ENCODE results near the gene NLGN2. TPM values are rescaled to one million over a fixed set of nuclear protein-coding genes. Genes with fewer than 3 reads are reported as not detected.

The NLGN2 gene
- total and polyA plus RNA-seq, 4 donors = 0.24 to 2.4 (median 0.90) TPM

DNA sequence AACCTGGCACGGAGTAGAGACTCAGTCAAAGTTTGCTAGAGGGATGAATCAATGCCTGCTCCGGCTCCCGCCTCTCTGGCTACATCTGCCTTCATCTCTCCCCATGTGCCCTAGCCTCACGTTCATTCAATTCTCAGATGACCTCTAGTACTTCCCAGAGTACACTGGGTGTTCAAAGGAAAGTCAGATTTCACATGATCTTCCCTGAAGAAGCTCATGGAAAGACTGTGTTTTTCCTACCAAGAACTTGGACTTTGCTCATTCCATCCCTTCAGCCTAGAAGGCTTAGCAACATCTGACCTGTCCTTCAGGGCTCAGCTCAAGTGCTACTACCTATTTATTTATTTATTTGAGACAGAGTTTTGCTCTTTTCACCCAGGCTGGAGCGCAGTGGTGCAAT lies 37.8 kb upstream of the NLGN2 start:
- Histone ChIP-seq H3K36me3 (ENCODE audit: control insufficient read depth in 4 of 4, insufficient read depth in 3 of 4, low read depth in 1 of 4, low read length in 3 of 4) (no peaks in the 10 kb centered on the region), H3K4me3 (ENCODE audit: low read depth in 1 of 3, low read length in 3 of 3) (no peak overlapping the region), H3K27me3 (ENCODE audit: control insufficient read depth in 4 of 4, insufficient read depth in 4 of 4, low read length in 3 of 4) (no peaks in the 10 kb centered on the region), H3K27ac (ENCODE audit: low read depth in 1 of 2, low read length in 2 of 2) (no peak overlapping the region), H3K4me1 (ENCODE audit: control insufficient read depth in 4 of 4, insufficient read depth in 4 of 4, low read length in 3 of 4) (no peaks in the 10 kb centered on the region), H3K9me3 (ENCODE audit: control insufficient read depth in 4 of 4, low read length in 3 of 4) (no peaks in the 10 kb centered on the region), H3K9ac (ENCODE audit: low read depth in 1 of 2, low read length in 2 of 2) (no peak overlapping the region)
- WGBS = 69% methylated on average over 5 of the region's 5 CpGs
- TF ChIP-seq JUND (IDR thresholded peaks at IDR 0.05) = no peak
- TF ChIP-seq RAD21 (IDR thresholded peaks at IDR 0.05) = no peak
- TF ChIP-seq YY1 (IDR thresholded peaks at IDR 0.05) = no peak
- no peak for TF ChIP-seq TAF1 (conservative IDR thresholded peaks at IDR 0.05)
- no peak for TF ChIP-seq FOXA2 (IDR thresholded peaks at IDR 0.05)
- TF ChIP-seq, protein P1, sequence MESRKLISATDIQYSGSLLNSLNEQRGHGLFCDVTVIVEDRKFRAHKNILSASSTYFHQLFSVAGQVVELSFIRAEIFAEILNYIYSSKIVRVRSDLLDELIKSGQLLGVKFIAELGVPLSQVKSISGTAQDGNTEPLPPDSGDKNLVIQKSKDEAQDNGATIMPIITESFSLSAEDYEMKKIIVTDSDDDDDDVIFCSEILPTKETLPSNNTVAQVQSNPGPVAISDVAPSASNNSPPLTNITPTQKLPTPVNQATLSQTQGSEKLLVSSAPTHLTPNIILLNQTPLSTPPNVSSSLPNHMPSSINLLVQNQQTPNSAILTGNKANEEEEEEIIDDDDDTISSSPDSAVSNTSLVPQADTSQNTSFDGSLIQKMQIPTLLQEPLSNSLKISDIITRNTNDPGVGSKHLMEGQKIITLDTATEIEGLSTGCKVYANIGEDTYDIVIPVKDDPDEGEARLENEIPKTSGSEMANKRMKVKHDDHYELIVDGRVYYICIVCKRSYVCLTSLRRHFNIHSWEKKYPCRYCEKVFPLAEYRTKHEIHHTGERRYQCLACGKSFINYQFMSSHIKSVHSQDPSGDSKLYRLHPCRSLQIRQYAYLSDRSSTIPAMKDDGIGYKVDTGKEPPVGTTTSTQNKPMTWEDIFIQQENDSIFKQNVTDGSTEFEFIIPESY (IDR thresholded peaks at IDR 0.05) = no peak
- TF ChIP-seq, protein P2, sequence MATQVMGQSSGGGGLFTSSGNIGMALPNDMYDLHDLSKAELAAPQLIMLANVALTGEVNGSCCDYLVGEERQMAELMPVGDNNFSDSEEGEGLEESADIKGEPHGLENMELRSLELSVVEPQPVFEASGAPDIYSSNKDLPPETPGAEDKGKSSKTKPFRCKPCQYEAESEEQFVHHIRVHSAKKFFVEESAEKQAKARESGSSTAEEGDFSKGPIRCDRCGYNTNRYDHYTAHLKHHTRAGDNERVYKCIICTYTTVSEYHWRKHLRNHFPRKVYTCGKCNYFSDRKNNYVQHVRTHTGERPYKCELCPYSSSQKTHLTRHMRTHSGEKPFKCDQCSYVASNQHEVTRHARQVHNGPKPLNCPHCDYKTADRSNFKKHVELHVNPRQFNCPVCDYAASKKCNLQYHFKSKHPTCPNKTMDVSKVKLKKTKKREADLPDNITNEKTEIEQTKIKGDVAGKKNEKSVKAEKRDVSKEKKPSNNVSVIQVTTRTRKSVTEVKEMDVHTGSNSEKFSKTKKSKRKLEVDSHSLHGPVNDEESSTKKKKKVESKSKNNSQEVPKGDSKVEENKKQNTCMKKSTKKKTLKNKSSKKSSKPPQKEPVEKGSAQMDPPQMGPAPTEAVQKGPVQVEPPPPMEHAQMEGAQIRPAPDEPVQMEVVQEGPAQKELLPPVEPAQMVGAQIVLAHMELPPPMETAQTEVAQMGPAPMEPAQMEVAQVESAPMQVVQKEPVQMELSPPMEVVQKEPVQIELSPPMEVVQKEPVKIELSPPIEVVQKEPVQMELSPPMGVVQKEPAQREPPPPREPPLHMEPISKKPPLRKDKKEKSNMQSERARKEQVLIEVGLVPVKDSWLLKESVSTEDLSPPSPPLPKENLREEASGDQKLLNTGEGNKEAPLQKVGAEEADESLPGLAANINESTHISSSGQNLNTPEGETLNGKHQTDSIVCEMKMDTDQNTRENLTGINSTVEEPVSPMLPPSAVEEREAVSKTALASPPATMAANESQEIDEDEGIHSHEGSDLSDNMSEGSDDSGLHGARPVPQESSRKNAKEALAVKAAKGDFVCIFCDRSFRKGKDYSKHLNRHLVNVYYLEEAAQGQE (IDR thresholded peaks at IDR 0.05) = no peak
- TF ChIP-seq HNF4G (IDR thresholded peaks at IDR 0.05) = no peak
- TF ChIP-seq HNF4A (conservative IDR thresholded peaks at IDR 0.05) = no peak
- TF ChIP-seq GABPA (IDR thresholded peaks at IDR 0.05 in 1 of 2, conservative IDR thresholded peaks at IDR 0.05 in 1 of 2) = no peak
- no peak for TF ChIP-seq SP1 (IDR thresholded peaks at IDR 0.05)
- TF ChIP-seq, protein P3, sequence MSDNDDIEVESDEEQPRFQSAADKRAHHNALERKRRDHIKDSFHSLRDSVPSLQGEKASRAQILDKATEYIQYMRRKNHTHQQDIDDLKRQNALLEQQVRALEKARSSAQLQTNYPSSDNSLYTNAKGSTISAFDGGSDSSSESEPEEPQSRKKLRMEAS (IDR thresholded peaks at IDR 0.05) = no peak
- no peak for TF ChIP-seq NR2F2 (IDR thresholded peaks at IDR 0.05)
- no peak for TF ChIP-seq EGR1 (IDR thresholded peaks at IDR 0.05; ENCODE audit: low read depth in 2 of 2)
- no peak for TF ChIP-seq CTCF (IDR thresholded peaks at IDR 0.05; ENCODE audit: low read depth, low read length, missing input control)
- TF ChIP-seq RXRA (IDR thresholded peaks at IDR 0.05) = no peak
- no peak for TF ChIP-seq ATF3 (IDR thresholded peaks at IDR 0.05)
- no peak for DNase-seq (ENCODE audit: low spot score)

DNA sequence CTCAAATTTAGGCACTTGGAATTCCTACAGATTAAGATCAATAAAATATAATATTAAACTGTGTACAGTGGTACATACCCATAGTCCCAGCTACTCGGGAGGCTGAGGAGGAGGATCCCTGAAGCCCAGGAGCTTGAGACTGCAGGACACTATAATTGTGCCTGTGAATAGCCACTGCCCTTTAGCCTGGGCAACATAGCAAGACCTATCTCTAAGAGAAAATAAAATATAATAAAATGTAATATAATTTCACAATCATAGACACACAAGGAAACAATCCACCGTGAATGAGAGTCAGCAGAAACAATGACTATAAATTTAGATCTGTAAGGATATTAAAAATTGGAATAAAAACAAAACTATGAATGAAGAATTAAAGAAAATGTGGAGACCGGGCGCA lies 36.8 kb upstream of the NLGN2 start:
- no peak overlapping the region for H3K27ac ChIP-seq (ENCODE audit: low read depth in 1 of 2, low read length in 2 of 2)
- no peak for DNase-seq (ENCODE audit: low spot score)
- H3K9me3 ChIP-seq (ENCODE audit: control insufficient read depth in 4 of 4, low read length in 3 of 4) = no peaks in the 10 kb centered on the region
- H3K9ac ChIP-seq (ENCODE audit: low read depth in 1 of 2, low read length in 2 of 2) = no peak overlapping the region
- WGBS = 85% methylated on average over 4 of the region's 4 CpGs
- no peak overlapping the region for H3K4me3 ChIP-seq (ENCODE audit: low read depth in 1 of 3, low read length in 3 of 3)
- no peaks in the 10 kb centered on the region for H3K36me3 ChIP-seq (ENCODE audit: control insufficient read depth in 4 of 4, insufficient read depth in 3 of 4, low read depth in 1 of 4, low read length in 3 of 4)
- H3K27me3 ChIP-seq (ENCODE audit: control insufficient read depth in 4 of 4, insufficient read depth in 4 of 4, low read length in 3 of 4) = no peaks in the 10 kb centered on the region
- H3K4me1 ChIP-seq (ENCODE audit: control insufficient read depth in 4 of 4, insufficient read depth in 4 of 4, low read length in 3 of 4) = no peaks in the 10 kb centered on the region
- no peak for TF ChIP-seq NR2F2 (IDR thresholded peaks at IDR 0.05)
- TF ChIP-seq YY1 (IDR thresholded peaks at IDR 0.05) = no peak
- no peak for TF ChIP-seq RXRA (IDR thresholded peaks at IDR 0.05)
- no peak for TF ChIP-seq HNF4A (conservative IDR thresholded peaks at IDR 0.05)
- TF ChIP-seq CTCF (IDR thresholded peaks at IDR 0.05; ENCODE audit: low read depth, low read length, missing input control) = no peak
- no peak for TF ChIP-seq TAF1 (conservative IDR thresholded peaks at IDR 0.05)
- no peak for TF ChIP-seq EGR1 (IDR thresholded peaks at IDR 0.05; ENCODE audit: low read depth in 2 of 2)
- no peak for TF ChIP-seq GABPA (IDR thresholded peaks at IDR 0.05 in 1 of 2, conservative IDR thresholded peaks at IDR 0.05 in 1 of 2)
- TF ChIP-seq ATF3 (IDR thresholded peaks at IDR 0.05) = no peak
- TF ChIP-seq FOXA1 (IDR thresholded peaks at IDR 0.05) = no peak
- TF ChIP-seq, protein P1 (IDR thresholded peaks at IDR 0.05) = no peak
